Right lobe of liver (tissue), 6 donors: ENCODE measurements around the gene CLDN3. TPM values are rescaled to one million over a fixed set of nuclear protein-coding genes. Genes with fewer than 3 reads are reported as not detected.

Experiments
- ATAC-seq, 4 donors: fragments of 200-7000 bp; cut with Tn5 transposase; one replicate each; pipeline ENCODE4 v1.9.1; 2020; ENCODE audit warnings: mild to moderate bottlenecking in 4 of 4, moderate library complexity in 4 of 4
- DNase-seq, 3 donors: peaks; one replicate each; pipeline ENCODE4 v3.0.0-alpha.2; 2020
- H3K27ac ChIP-seq, 3 donors: fragments of 200-600 bp; one replicate each; pipeline ENCODE4 v1.8.0; 2022
- H3K27me3 ChIP-seq, 2 donors: fragments of 200-600 bp; one replicate each; pipeline ENCODE4 v1.8.0; 2022
- H3K36me3 ChIP-seq, 4 donors: fragments of 200-600 bp; sonication (generic) in 1 of 4; one replicate each; pipeline versions ENCODE4 v1.5.1 to v1.8.0; 2017 to 2022; ENCODE audit warnings: control low read depth in 1 of 4
- H3K4me1 ChIP-seq, 4 donors: fragments of 200-600 bp; sonication (generic) in 1 of 4; one replicate each; pipeline versions ENCODE4 v1.5.1 to v1.8.0; 2017 to 2022; ENCODE audit warnings: control low read depth in 1 of 4
- H3K4me3 ChIP-seq, 3 donors: fragments of 200-600 bp; one replicate each; pipeline ENCODE4 v1.8.0; 2022
- H3K9me3 ChIP-seq, 4 donors: fragments of 200-600 bp; sonication (generic) in 1 of 4; one replicate each; pipeline versions ENCODE4 v1.5.1 to v1.8.0; 2017 to 2022; ENCODE audit warnings: control low read depth in 1 of 4
- POLR2A ChIP-seq: fragments of 450-650 bp; IDR thresholded peaks from one replicate; pipeline ENCODE4 v1.6.1; 2017; ENCODE audit warnings: antibody characterized with exemption, mild to moderate bottlenecking
- WGBS: methylation state at CpG from one replicate; pipeline ENCODE4 v1.1.6; 2018; ENCODE audit warnings: low coverage, low lambda C conversion rate; ENCODE audit not compliant: insufficient coverage; ENCODE audit errors: missing lambda C conversion rate; 5-methylcytosine and 5-hydroxymethylcytosine counted together
- intact Hi-C, 2 donors: fragments of 100-400 bp; cut with DNase I; formaldehyde crosslinking; loops; one replicate each; pipeline versions ENCODE4 v1.11.2 to v1.14.1; 2022
- total RNA-seq, 6 experiments: library from RNA; depleted of rRNA in 2 of 6; stranded (reverse); fragments of >200 nt in 2 of 6; fragmentation: NEBNext Ultra II Directional in 3 of 6; extraction: Animal tissue kit (Norgen Biotek cat#: 25700) in 3 of 6; gene quantifications; one replicate each; pipeline versions ENCODE4 v1.1.0 to v1.2.4, GENCODE V29; 2016 to 2023
- TF ChIP-seq, protein P1 (sequence below), 4 donors: fragments of 200-600 bp in 3 of 4; fragments of 450-650 bp in 1 of 4; IDR thresholded peaks; one replicate each; pipeline versions ENCODE4 v1.5.1 to v1.8.0; 2016 to 2022; ENCODE audit warnings: antibody characterized with exemption in 4 of 4, mild to moderate bottlenecking in 2 of 4
- donor health status: DM: no; HTN: yes; CAD: no.
- donor health status: DM: no; HTN: no; CAD: no.
- donor health status: DM: no; HTN: no; CAD: no.
- donor health status: DM: no; HTN: yes; CAD: no.
- donor health status: DM: no; HTN: yes; CAD: no.

CLDN3 gene
- total RNA-seq, 6 experiments from 2014 or later, result 16.1 to 37.3 (median 19.9) TPM

DNA sequence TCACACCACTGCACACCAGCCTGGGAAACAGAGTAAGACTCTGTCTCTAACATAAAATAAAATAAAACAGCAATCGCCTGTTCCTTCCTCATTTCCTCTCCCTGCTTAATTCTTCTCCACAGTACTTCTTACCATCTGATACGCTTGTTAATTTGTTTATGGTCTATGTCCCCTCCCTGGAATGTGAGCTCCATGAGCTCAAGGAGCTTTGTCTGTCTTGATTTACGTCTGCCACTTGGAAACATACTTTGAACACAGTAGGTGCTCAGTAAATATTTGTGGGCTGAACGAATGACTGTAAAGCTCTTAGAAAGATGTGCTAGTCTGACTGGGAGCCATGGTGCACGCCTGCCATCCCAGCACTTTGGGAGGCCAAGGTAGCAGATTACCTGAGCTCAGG is 41.5 kb downstream of the CLDN3 start:
- Histone ChIP-seq H3K9me3 (no peaks in the 10 kb centered on the region), H3K4me3 (no peak overlapping the region), H3K27me3 (no peaks in the 10 kb centered on the region), H3K36me3 (no peaks in the 10 kb centered on the region), H3K27ac (no peak overlapping the region), H3K4me1 (no peaks in the 10 kb centered on the region)
- intact Hi-C loops, result loop anchor here (5.0 to 10.0 kb wide), 3 partner anchors 54 to 121 kb away; partner anchors contain the start of gene MLXIPL (in 1 of the 2)
- DNase-seq (no peak), ATAC-seq (no peak)
- 53% methylated on average over 5 of the region's 5 CpGs for WGBS
- no peak for TF ChIP-seq POLR2A
- TF ChIP-seq, protein P1, sequence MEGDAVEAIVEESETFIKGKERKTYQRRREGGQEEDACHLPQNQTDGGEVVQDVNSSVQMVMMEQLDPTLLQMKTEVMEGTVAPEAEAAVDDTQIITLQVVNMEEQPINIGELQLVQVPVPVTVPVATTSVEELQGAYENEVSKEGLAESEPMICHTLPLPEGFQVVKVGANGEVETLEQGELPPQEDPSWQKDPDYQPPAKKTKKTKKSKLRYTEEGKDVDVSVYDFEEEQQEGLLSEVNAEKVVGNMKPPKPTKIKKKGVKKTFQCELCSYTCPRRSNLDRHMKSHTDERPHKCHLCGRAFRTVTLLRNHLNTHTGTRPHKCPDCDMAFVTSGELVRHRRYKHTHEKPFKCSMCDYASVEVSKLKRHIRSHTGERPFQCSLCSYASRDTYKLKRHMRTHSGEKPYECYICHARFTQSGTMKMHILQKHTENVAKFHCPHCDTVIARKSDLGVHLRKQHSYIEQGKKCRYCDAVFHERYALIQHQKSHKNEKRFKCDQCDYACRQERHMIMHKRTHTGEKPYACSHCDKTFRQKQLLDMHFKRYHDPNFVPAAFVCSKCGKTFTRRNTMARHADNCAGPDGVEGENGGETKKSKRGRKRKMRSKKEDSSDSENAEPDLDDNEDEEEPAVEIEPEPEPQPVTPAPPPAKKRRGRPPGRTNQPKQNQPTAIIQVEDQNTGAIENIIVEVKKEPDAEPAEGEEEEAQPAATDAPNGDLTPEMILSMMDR (IDR thresholded peaks at IDR 0.05), result no peak

DNA sequence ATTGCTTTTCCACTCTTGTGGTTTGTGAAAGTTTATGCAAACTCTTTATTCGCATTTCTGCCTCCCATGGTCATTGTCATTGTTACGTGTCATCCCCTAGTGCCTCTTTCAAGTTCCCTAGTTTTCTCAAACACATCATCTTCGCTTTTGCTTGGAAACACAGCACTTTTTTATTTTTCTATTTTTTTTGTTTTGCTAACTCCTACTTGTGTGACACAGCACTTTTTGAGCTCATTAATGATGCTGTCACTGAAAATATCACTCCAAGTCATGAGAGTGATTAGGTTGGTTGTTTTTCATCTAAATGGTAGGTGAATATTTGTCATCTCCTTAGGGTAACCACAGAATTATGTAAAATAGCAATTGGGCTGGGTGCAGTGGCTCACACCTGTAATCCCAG is 42.1 kb downstream of the CLDN3 start:
- WGBS, result 73% methylated on average over 3 of the region's 3 CpGs

DNA sequence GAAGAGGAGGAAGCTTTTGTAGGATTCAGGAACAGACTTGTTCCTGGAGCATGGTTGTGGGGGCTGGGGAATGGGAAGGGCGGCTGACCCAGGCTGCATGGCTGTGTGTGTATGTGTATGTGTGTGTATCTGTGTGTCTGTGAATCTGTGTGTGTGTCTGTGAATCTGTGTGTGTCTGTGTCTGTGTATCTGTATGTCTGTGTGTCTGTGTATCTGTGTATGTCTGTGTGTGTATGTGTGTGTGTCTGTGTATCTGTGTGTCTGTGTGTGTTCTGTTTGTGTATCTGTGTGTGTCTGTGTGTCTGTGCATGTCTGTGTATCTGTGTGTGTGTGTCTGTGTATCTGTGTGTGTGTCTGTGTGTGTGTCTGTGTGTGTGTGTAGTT is 44.0 kb downstream of the CLDN3 start:
- Histone ChIP-seq H3K27me3 (no peaks in the 10 kb centered on the region), H3K27ac (no peak overlapping the region), H3K36me3 (no peaks in the 10 kb centered on the region), H3K9me3 (no peaks in the 10 kb centered on the region), H3K4me3 (no peak overlapping the region), H3K4me1 (peaks cover 0 to 8% (median 4%) of the 10 kb centered on the region in 4 donors)
- WGBS, result 45% methylated on average over 1 of the region's 1 CpG
- DNase-seq (no peak), ATAC-seq (no peak)
- TF ChIP-seq POLR2A, result no peak
- TF ChIP-seq, protein P1 (IDR thresholded peaks at IDR 0.05), result no peak
- intact Hi-C loops, result loop anchor here (5.0 to 10.0 kb wide), 3 partner anchors 51 to 119 kb away; partner anchors contain the start of gene MLXIPL (in 1 of the 2)

More for the DNA sequence above, 42.1 kb downstream of the CLDN3 start:
- Histone ChIP-seq H3K36me3 (no peaks in the 10 kb centered on the region), H3K27ac (no peak overlapping the region), H3K27me3 (no peaks in the 10 kb centered on the region), H3K4me3 (no peak overlapping the region), H3K9me3 (no peaks in the 10 kb centered on the region), H3K4me1 (no peaks in the 10 kb centered on the region)
- ATAC-seq, result no peak
- no peak for DNase-seq
- intact Hi-C loops, result loop anchor here (5.0 to 10.0 kb wide), 3 partner anchors 53 to 121 kb away; partner anchors contain the start of gene MLXIPL (in 1 of the 2)
- TF ChIP-seq, protein P1 (IDR thresholded peaks at IDR 0.05), result no peak
- TF ChIP-seq POLR2A, result no peak

DNA sequence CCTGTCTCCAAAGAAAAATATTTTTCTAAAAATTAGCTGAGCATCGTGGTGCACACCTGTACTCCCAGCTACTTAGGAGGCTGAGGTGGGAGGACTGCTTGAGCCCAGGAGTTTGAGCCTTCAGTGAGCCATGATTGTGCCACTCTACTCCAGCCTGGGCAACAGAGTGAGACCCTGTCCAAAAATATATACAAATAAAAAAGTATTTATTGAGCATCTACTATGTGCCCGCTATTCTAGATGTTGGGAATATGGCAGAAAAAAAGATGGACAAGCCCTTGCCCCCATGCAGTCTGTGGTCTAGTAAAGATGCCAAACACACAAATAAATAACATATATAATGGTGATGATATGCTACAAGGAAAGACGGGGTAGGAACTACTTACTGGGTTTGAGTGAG is 46.3 kb downstream of the CLDN3 start:
- no peak for TF ChIP-seq POLR2A
- TF ChIP-seq, protein P1 (IDR thresholded peaks at IDR 0.05), result no peak
- intact Hi-C loops, result loop anchor here in 1 of 2 donors (10.0 kb wide), 2 partner anchors 49 to 99 kb away; partner anchors contain the start of gene MLXIPL
- H3K27ac ChIP-seq, result no peak overlapping the region

More for the DNA sequence above, 46.3 kb downstream of the CLDN3 start:
- Histone ChIP-seq H3K27me3 (no peaks in the 10 kb centered on the region), H3K4me3 (no peak overlapping the region), H3K9me3 (no peaks in the 10 kb centered on the region), H3K36me3 (no peaks in the 10 kb centered on the region), H3K4me1 (peaks cover 0 to 10% (median 4%) of the 10 kb centered on the region in 4 donors)
- 100% methylated on average over 3 of the region's 3 CpGs for WGBS
- DNase-seq (no peak), ATAC-seq (no peak)
